Activated CD8-positive, alpha-beta T cell treated with anti-CD3 and anti-CD28 coated beads for 36 hours (primary cell): ENCODE results near the gene SMG7. TPM values are rescaled to one million over a fixed set of nuclear protein-coding genes. Genes with fewer than 3 reads are reported as not detected.

Source experiments
- ATAC-seq: fragments of 200-7000 bp; cut with Tn5 transposase; one replicate; pipeline ENCODE4 v1.10.0; 2021; ENCODE audit warnings: mild to moderate bottlenecking, moderate library complexity
- CTCF ChIA-PET: fragments of 350-600 bp; sonication (Branson Sonifier 250); formaldehyde crosslinking; loops from one replicate; lab custom pipeline; 2021; ENCODE audit warnings: antibody characterized with exemption; lab: Charles Lee
- POLR2A ChIA-PET: fragments of 350-600 bp; sonication (Branson Sonifier 250); formaldehyde crosslinking; loops from one replicate; lab custom pipeline; 2021; ENCODE audit warnings: antibody characterized with exemption; lab: Charles Lee
- DNase-seq: peaks from one replicate; pipeline ENCODE4 v3.0.0-alpha.2; 2020
- H3K27ac Mint-ChIP-seq: one replicate; pipeline ENCODE4 v1.8.0; 2021; ENCODE audit warnings: mild to moderate bottlenecking, mixed read lengths
- H3K27me3 Mint-ChIP-seq: one replicate; pipeline ENCODE4 v1.8.0; 2021; ENCODE audit warnings: mixed read lengths
- H3K36me3 Mint-ChIP-seq: one replicate; pipeline ENCODE4 v1.8.0; 2021; ENCODE audit warnings: low read depth, mixed read lengths
- H3K4me1 Mint-ChIP-seq: one replicate; pipeline ENCODE4 v1.8.0; 2021; ENCODE audit warnings: low read depth, mixed read lengths
- H3K4me3 Mint-ChIP-seq: one replicate; pipeline ENCODE4 v1.8.0; 2021; ENCODE audit warnings: mild to moderate bottlenecking, moderate library complexity, mixed read lengths
- H3K9me3 Mint-ChIP-seq: one replicate; pipeline ENCODE4 v1.8.0; 2021; ENCODE audit warnings: mixed read lengths
- CTCF ChIP-seq: fragments of 200-600 bp; IDR thresholded peaks from one replicate; pipeline ENCODE4 v1.8.0; 2022; ENCODE audit warnings: antibody characterized with exemption, mild to moderate bottlenecking
- intact Hi-C: fragments of 100-400 bp; cut with micrococcal nuclease; formaldehyde crosslinking; loops from one replicate; pipeline ENCODE4 v1.10.0; 2022
- total RNA-seq, 2 experiments: library from RNA; stranded (reverse); gene quantifications; one replicate each; pipeline ENCODE4 v1.2.3, GENCODE V29; 2021

Gene SMG7
- total RNA-seq, 2 experiments from 2014 or later, result 59.2 to 59.5 TPM

GRCh38 chr1:183454377-183454776 lies 17.9 kb upstream of the SMG7 start:
- no peak for ATAC-seq
- no peak for TF ChIP-seq CTCF
- CTCF ChIA-PET, result no interaction called here

DNA sequence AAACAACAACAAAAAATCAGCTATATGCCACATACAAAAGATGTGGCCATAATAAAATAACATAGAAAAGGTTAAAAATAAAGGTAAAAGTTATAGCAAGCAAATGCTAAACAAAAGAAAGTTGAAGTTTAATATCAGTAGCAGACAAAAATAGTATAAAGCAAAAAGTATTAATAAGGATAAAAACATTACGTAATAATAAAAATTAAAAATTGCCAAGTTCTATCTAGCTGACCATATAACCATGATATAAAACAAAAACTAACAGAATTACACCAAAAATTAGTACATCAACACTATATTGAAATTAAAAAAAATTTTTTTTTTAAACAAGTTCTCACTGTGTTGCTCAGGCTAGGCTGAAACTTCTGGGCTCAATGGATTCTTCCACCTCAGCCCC lies 15.5 kb upstream of the SMG7 start:
- CTCF ChIA-PET, result interaction anchor here (0.6 kb wide), 1 partner anchor 80 kb away, joined by 3 read pairs; no protein-coding TSS in a partner anchor
- no peak overlapping the region for H3K27ac Mint-ChIP-seq
- H3K9me3 Mint-ChIP-seq, result no peaks in the 10 kb centered on the region
- no peaks in the 10 kb centered on the region for H3K4me1 Mint-ChIP-seq
- peaks cover 9% of the 10 kb centered on the region for H3K27me3 Mint-ChIP-seq
- TF ChIP-seq CTCF, result no peak
- intact Hi-C loops, result no loop called here
- DNase-seq, result no peak
- H3K4me3 Mint-ChIP-seq, result no peak overlapping the region
- ATAC-seq, result no peak
- POLR2A ChIA-PET, result no interaction called here
- no peaks in the 10 kb centered on the region for H3K36me3 Mint-ChIP-seq

More at GRCh38 chr1:183454377-183454776, 17.9 kb upstream of the SMG7 start:
- DNase-seq, result no peak
- Mint-ChIP-seq H3K4me1 (no peaks in the 10 kb centered on the region), H3K4me3 (no peak overlapping the region), H3K9me3 (no peaks in the 10 kb centered on the region), H3K27ac (no peak overlapping the region), H3K27me3 (peaks cover 7% of the 10 kb centered on the region), H3K36me3 (no peaks in the 10 kb centered on the region)
- intact Hi-C loops, result no loop called here
- POLR2A ChIA-PET, result interaction anchor here (1.1 kb wide), 1 partner anchor 149 kb away, joined by 3 read pairs; no protein-coding TSS in a partner anchor

GRCh38 chr1:183457449-183457848 lies 14.8 kb upstream of the SMG7 start:
- Mint-ChIP-seq H3K36me3 (no peaks in the 10 kb centered on the region), H3K4me1 (no peaks in the 10 kb centered on the region), H3K27ac (no peak overlapping the region), H3K27me3 (peaks cover 11% of the 10 kb centered on the region), H3K9me3 (no peaks in the 10 kb centered on the region), H3K4me3 (no peak overlapping the region)
- ATAC-seq (no peak), DNase-seq (no peak)
- POLR2A ChIA-PET, result no interaction called here
- no peak for TF ChIP-seq CTCF
- CTCF ChIA-PET, result no interaction called here
- intact Hi-C loops, result no loop called here

DNA sequence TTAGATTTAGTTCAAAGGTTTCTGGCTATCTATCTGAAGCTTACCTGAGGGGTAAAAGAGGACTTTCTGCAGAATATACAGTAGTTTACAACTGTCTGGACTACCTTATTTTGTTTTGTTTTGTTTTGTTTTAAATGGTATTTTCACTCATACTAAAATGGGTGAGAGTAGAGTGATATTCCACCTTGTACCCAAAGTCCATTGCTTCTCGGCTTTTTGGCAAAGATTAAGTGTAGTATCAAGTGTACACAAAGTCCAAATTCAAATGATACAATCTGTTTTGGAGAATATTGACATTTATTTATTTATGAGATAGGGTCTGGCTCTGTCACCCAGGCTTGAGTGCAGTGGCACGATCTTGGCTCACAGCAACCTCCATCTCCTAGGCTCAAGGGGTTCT lies 11.7 kb upstream of the SMG7 start:
- no peak for ATAC-seq
- H3K4me1 Mint-ChIP-seq, result no peaks in the 10 kb centered on the region
- H3K36me3 Mint-ChIP-seq, result no peaks in the 10 kb centered on the region
- H3K27me3 Mint-ChIP-seq, result peaks cover 22% of the 10 kb centered on the region
- ChIA-PET POLR2A (interaction anchor here (0.7 kb wide), 1 partner anchor 173 kb away, joined by 5 read pairs; no protein-coding TSS in a partner anchor), CTCF (no interaction called here)
- intact Hi-C loops, result no loop called here
- H3K9me3 Mint-ChIP-seq, result no peaks in the 10 kb centered on the region
- no peak for DNase-seq
- H3K27ac Mint-ChIP-seq, result no peak overlapping the region
- no peak overlapping the region for H3K4me3 Mint-ChIP-seq
- TF ChIP-seq CTCF, result no peak

DNA sequence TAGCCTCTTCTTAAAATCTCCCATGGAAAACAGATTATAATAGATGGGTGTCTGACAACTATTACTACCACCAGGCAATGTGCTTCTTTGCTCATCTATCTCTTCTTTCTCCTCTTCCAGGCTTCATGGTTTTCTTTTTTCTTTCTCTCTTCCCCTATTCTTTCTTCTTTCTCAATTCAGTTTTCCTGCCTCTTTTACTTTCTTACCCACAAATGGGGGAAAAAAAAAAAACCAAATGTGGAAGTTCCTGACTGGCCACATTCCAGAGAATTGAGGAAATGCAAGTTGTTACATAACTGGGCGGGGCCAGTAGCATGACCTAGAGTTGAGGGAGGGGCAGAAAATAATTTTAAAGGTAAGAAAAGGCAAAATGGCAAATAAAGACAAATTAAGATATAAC lies 10.9 kb upstream of the SMG7 start:
- no peak for TF ChIP-seq CTCF

More for the DNA sequence above, 10.9 kb upstream of the SMG7 start:
- ATAC-seq, result no peak
- ChIA-PET CTCF (no interaction called here), POLR2A (no interaction called here)
- Mint-ChIP-seq H3K27ac (no peak overlapping the region), H3K4me3 (no peak overlapping the region), H3K4me1 (no peaks in the 10 kb centered on the region), H3K27me3 (peaks cover 20% of the 10 kb centered on the region), H3K36me3 (no peaks in the 10 kb centered on the region), H3K9me3 (no peaks in the 10 kb centered on the region)
- no peak for DNase-seq
- intact Hi-C loops, result no loop called here
